HG03097 (cell line): ENCODE data around the gene CD226.

Experiments
- ATAC-seq: cut with Tn5 transposase; IDR thresholded peaks from one replicate; pipeline ENCODE4 v1.9.1; 2021; ENCODE audit not compliant: unreplicated experiment, low FRiP score

CD226 gene

DNA sequence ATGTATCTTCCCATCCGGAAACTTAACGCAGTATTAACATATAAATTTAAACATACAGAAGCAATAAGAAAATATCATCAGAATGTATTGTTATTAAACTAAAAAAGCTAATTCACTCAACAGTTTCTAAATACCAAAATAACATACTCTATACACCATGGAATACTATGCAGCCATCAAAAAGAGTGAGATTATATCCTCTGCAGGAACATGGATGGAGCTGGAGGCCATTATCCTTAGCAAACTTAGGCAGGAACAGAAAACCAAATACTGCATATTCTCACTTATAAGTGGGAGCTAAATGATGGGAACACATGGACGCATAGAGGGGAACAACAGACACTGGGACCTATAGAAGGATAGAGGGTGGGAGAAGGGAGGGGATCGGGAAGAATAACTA lies 127.1 kb downstream of the CD226 start:
- no peak for ATAC-seq

DNA sequence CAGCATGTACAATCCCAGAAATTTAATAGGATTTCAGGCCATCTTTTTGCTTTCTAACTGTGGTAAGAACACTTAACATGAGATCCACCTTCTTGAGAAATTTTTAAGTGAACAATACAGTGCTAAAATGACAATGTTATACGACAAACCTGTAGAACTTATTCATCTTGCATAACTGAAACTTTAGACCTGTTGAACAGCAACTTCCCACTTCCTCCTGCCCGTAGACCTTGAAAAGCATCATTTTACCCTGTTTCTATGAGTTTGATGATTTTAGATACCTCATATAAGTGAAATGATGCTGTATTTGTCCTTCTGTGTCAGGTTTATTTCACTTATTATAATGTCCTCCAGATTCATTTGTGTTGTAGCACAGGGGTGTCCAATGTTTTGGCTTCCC lies 128.2 kb downstream of the CD226 start:
- no peak for ATAC-seq

DNA sequence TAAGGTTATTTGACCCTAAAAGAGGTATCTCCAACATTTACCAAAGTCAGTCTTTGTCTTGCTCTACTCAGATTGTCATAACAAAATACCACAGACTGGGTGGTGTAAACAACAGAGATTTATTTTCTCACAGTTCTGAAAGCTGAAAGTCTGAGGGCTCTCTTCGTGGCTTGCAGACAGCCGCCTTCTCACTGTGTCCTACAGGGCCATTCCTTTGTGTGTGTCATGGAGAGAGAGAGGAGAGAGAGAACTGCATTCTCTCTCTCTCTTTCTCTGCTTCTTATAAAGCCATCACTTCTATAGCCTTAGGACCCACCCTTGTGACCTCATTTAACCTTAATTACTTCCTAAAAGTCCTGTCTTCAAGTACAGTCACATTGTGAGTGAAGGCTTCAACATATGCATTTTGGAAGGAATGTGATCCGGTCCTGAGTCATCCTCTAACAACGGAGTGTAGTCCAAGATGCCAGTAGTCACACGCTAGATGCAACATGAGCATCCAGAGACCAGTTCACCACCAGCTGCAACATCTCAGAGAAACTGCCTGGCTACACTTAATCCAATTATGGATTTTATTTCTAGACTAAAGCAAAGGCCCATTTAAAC lies 130.2 kb downstream of the CD226 start:
- ATAC-seq, result no peak

DNA sequence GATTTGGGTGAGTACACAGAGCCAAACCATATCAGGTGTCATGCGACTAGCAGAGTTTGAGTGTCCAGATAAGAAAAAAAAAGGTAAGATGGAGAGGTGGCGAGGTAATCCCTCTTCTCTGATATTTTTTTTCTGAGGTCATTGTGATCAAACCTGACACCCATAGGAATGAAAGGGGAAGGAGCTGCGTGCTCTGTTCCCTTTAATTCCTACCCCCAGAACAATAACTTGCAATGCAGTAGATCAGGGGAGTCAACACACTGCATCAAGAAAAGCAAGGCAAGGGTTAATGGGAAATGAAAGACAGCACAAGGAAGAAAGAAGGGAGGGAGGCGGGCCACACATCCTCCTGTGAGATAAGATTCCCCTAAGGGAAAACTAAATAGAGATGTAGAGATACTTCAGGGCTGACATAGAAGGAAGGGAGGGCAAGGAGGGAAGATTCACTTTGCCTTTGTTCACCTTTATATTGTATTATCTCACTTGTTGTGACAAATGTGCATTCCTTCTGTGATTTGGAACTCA lies 132.8 kb downstream of the CD226 start:
- no peak for ATAC-seq

DNA sequence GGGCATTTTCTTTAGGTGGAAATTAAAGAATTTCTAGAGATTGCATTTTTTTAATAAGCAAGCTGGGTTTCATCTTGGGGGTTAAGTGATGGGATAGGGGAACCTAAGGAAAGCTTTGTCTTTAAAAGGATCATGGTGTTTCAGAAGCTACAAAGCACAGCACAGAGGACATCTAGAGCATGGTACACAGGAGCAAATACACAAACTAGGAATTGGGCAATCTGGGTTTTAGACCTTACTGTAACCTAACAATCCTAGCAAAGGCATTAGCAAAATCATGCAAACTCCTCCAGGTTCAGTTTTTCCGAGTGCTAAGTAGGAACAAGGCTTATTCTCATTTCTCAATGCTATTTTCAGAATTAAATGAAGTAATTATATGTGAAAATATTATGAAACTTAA lies 134.1 kb downstream of the CD226 start:
- ATAC-seq, result no peak

DNA sequence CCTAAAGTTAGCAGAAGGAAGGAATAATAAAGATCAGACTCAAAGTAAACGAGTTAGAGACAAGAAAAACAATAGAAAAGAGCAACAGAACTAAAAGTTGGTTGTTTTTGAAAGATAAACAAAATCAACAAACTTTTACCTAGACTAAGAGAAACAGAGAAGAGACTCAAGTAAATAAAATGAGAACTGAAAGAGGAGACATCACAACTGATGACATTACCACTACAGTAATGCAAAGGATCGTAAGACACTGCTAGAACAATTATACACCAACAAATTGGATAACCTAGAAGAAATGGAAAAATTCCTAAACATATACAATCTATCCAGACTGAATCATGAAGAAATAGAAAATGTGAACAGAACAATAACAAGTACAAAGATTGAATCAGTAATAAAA lies 139.3 kb downstream of the CD226 start:
- no peak for ATAC-seq

DNA sequence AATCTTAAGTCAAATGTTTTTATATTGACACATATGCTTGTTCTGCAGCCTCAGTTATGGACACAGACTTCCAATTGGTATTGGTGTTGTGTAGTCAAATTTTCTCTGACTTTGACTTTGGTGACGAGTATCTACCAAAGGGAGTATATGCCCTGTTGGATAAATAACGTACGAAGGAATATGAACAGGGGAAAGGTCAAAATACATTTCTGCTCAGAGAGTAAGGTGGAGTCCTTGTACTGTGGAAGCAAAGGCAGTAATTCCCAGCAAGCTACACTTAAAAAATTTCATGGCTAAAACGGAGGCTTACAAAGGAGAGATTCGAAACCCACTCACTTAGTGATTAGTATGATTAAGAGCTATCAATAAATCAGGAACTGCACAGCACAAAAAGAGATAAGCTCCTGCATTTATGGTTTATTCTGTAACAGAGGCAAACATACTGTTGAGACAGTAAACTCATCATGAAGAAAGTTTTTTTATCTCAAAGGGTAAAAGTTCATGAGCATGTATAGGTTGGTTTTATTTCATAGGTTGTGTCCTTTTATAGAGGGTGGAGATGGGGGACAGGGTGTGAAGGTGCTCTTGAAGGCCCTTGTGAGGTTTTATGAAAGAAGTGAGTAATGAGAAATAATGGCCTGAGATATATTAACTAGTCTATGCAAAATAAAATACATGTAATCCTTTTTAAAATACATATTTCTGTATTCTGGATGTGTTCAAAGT lies 142.7 kb downstream of the CD226 start:
- ATAC-seq, result no peak
